Heart left ventricle (tissue), 16 donors: ENCODE measurements around the gene ZNF277. TPM values are rescaled to one million over a fixed set of nuclear protein-coding genes. Genes with fewer than 3 reads are reported as not detected.

Source experiments
- ATAC-seq, 4 donors: fragments of 200-7000 bp; cut with Tn5 transposase; one replicate each; pipeline ENCODE4 v1.9.1; 2020 to 2022; ENCODE audit warnings: moderate library complexity in 4 of 4, mild to moderate bottlenecking in 3 of 4, moderate number of reproducible peaks in 1 of 4
- DNase-seq, 5 donors: peaks; one replicate each; pipeline ENCODE4 v3.0.0-alpha.2; 2020
- H3K27ac ChIP-seq, 12 donors: fragments of 200-600 bp; sonication (generic) in 4 of 12; one replicate each; pipeline versions ENCODE4 v1.5.0 to v1.8.0; 2016 to 2022; ENCODE audit warnings: mild to moderate bottlenecking in 2 of 12
- H3K27me3 ChIP-seq, 9 donors: fragments of 200-600 bp; sonication (generic) in 2 of 9; one replicate each; pipeline versions ENCODE4 v1.5.1 to v1.8.0; 2016 to 2022; ENCODE audit warnings: mild to moderate bottlenecking in 3 of 9
- H3K36me3 ChIP-seq, 9 donors: fragments of 200-600 bp; sonication (generic) in 2 of 9; one replicate each; pipeline versions ENCODE4 v1.5.0 to v1.8.0; 2018 to 2022; ENCODE audit warnings: mild to moderate bottlenecking in 2 of 9
- H3K4me1 ChIP-seq, 12 donors: fragments of 200-600 bp; sonication (generic) in 4 of 12; one replicate each; pipeline versions ENCODE4 v1.5.0 to v1.8.0; 2016 to 2022; ENCODE audit warnings: mild to moderate bottlenecking in 3 of 12
- H3K4me3 ChIP-seq, 12 donors: fragments of 200-600 bp; sonication (generic) in 4 of 12; one replicate each; pipeline versions ENCODE4 v1.5.0 to v1.8.0; 2017 to 2022; ENCODE audit warnings: mild to moderate bottlenecking in 9 of 12, moderate library complexity in 4 of 12
- H3K9me3 ChIP-seq, 12 donors: fragments of 200-600 bp; sonication (generic) in 4 of 12; one replicate each; pipeline versions ENCODE4 v1.5.0 to v1.8.0; 2016 to 2022; ENCODE audit warnings: mild to moderate bottlenecking in 1 of 12
- CTCF ChIP-seq, 12 donors: fragments of 200-600 bp; sonication (generic) in 4 of 12; IDR thresholded peaks; one replicate each; pipeline versions ENCODE4 v1.5.0 to v1.8.0; 2018 to 2022; ENCODE audit warnings: antibody characterized with exemption in 12 of 12, mild to moderate bottlenecking in 5 of 12
- POLR2A ChIP-seq, 2 donors: fragments of 450-650 bp; IDR thresholded peaks; one replicate each; pipeline ENCODE4 v1.6.1; 2017; ENCODE audit warnings: antibody characterized with exemption in 2 of 2, mild to moderate bottlenecking in 2 of 2, moderate library complexity in 2 of 2
- WGBS, 4 donors: extraction: QIAGEN DNeasy Blood & Tissue Kit in 2 of 4; methylation state at CpG; one replicate each; pipeline versions ENCODE4 v1.1.5 to v1.1.7; 2013 to 2018; 5-methylcytosine and 5-hydroxymethylcytosine counted together
- intact Hi-C, 10 donors: fragments of 100-400 bp; cut with DNase I; formaldehyde crosslinking; loops; one replicate each; pipeline versions ENCODE4 v1.11.1 to v1.14.2; 2022
- polyA plus RNA-seq, 2 donors: library from polyadenylated mRNA; stranded (reverse); fragments of 200-250 nt; gene quantifications; one replicate each; pipeline ENCODE4 v1.2.3, GENCODE V29; 2013
- total RNA-seq, 9 donors: library from RNA; depleted of rRNA in 2 of 9; stranded (reverse); fragments of >200 nt in 2 of 9; fragmentation: NEBNext Ultra II Directional in 3 of 9; extraction: Animal tissue kit (Norgen Biotek cat#: 25700) in 3 of 9; gene quantifications; one replicate each; pipeline versions ENCODE4 v1.1.0 to v1.2.4, GENCODE V29; 2016 to 2023
- donor health status: ischemic (EF 13 %, LVEDD 7.1; RV severe dilation, severe dysfunction).
- donor health status: healthy with polysubstance abuse.
- donor health status: DM: no; HTN: yes; CAD: no.
- donor health status: DM: no; HTN: no; CAD: no.
- donor health status: ischemic (EF 25% LVEDD 6.9; RV normal size, moderate dysfunction).
- donor health status: ischemic (EF 25% LVEDD 5.7; RV mildly dilated, moderate dysfunction).
- donor health status: healthy.
- donor health status: DM: yes; HTN: yes; CAD: no.
- donor health status: ischemic (EF 35%, LVEDD 5.7; RV mildly dilated, moderate dysfunction).
- donor health status: nonischemic (EF 11% LVEDD 7.7; RV severe dilation, severe dysfunction).
- donor health status: DM: yes; HTN: yes; CAD: no.
- donor health status: PGD.
- donor health status: ischemic (EF 29% LVEDD 5.4; RV normal size, mild dysfunction).
- donor health status: nonischemic (EF 23%, LVEDD 6.1; RV moderate dilation, normal function).

The ZNF277 gene
- total and polyA plus RNA-seq, 11 donors: 10.3 to 26.5 (median 14.0) TPM

- Histone ChIP-seq H3K27me3 (no peaks in the 10 kb centered on the region), H3K4me1 (peaks cover 0 to 23% (median 6%) of the 10 kb centered on the region in 12 donors), H3K27ac (no peak overlapping the region), H3K9me3 (peaks cover 0 to 4% (median 0%) of the 10 kb centered on the region in 12 donors), H3K36me3 (no peaks in the 10 kb centered on the region), H3K4me3 (no peak overlapping the region)
- intact Hi-C loops: no loop called here
- ATAC-seq (no peak), DNase-seq (no peak)
- 94 to 100% (median 99%) methylated on average over 1 of the region's 1 CpG for WGBS, 4 donors
- TF ChIP-seq CTCF (IDR thresholded peaks at IDR 0.05): no peak
- no peak for TF ChIP-seq POLR2A (IDR thresholded peaks at IDR 0.05)
Observed at GRCh38 chr7:112234147-112234546, 27.7 kb downstream of the ZNF277 start.

- intact Hi-C loops: no loop called here
- WGBS, 4 donors: 92 to 100% (median 97%) methylated on average over 2 of the region's 2 CpGs
- DNase-seq (no peak), ATAC-seq (no peak)
- no peak for TF ChIP-seq CTCF (IDR thresholded peaks at IDR 0.05)
- TF ChIP-seq POLR2A (IDR thresholded peaks at IDR 0.05): no peak
- Histone ChIP-seq H3K36me3 (no peaks in the 10 kb centered on the region), H3K4me1 (peaks cover 0 to 15% (median 5%) of the 10 kb centered on the region in 12 donors), H3K9me3 (peaks cover 0 to 4% (median 0%) of the 10 kb centered on the region in 12 donors), H3K4me3 (no peak overlapping the region), H3K27me3 (no peaks in the 10 kb centered on the region), H3K27ac (no peak overlapping the region)
Observed at GRCh38 chr7:112236597-112236996, 30.1 kb downstream of the ZNF277 start.

- DNase-seq: no peak
- H3K27ac ChIP-seq: no peak overlapping the region
- H3K9me3 ChIP-seq: peaks cover 0 to 7% (median 0%) of the 10 kb centered on the region in 12 donors
- peaks cover 0 to 9% (median 3%) of the 10 kb centered on the region in 12 donors for H3K4me1 ChIP-seq
- 96 to 100% (median 97%) methylated on average over 3 of the region's 3 CpGs for WGBS, 4 donors
- TF ChIP-seq CTCF (IDR thresholded peaks at IDR 0.05): no peak
- TF ChIP-seq POLR2A (IDR thresholded peaks at IDR 0.05): no peak
- H3K4me3 ChIP-seq: no peak overlapping the region
- intact Hi-C loops: no loop called here
- H3K36me3 ChIP-seq: no peaks in the 10 kb centered on the region
- no peak for ATAC-seq
- H3K27me3 ChIP-seq: no peaks in the 10 kb centered on the region
Observed at GRCh38 chr7:112238330-112238729, 31.8 kb downstream of the ZNF277 start.

GRCh38 chr7:112238852-112239610 is 32.5 kb downstream of the ZNF277 start:
- TF ChIP-seq POLR2A (IDR thresholded peaks at IDR 0.05) (no peak), CTCF (IDR thresholded peaks at IDR 0.05) (no peak)
- no peak overlapping the region for H3K4me3 ChIP-seq
- H3K27me3 ChIP-seq: no peaks in the 10 kb centered on the region
- H3K36me3 ChIP-seq: no peaks in the 10 kb centered on the region
- intact Hi-C loops: no loop called here
- no peak overlapping the region for H3K27ac ChIP-seq
- ATAC-seq (peak in 1 of 4 donors; percentile 31), DNase-seq (no peak)
- H3K4me1 ChIP-seq: peaks cover 0 to 4% (median 0%) of the 10 kb centered on the region in 12 donors
- peaks cover 0 to 7% (median 0%) of the 10 kb centered on the region in 12 donors for H3K9me3 ChIP-seq
- 97 to 100% (median 98%) methylated on average over 9 of the region's 9 CpGs for WGBS, 4 donors
